ENCODE results near the gene LRCOL1.

Gene LRCOL1

DNA sequence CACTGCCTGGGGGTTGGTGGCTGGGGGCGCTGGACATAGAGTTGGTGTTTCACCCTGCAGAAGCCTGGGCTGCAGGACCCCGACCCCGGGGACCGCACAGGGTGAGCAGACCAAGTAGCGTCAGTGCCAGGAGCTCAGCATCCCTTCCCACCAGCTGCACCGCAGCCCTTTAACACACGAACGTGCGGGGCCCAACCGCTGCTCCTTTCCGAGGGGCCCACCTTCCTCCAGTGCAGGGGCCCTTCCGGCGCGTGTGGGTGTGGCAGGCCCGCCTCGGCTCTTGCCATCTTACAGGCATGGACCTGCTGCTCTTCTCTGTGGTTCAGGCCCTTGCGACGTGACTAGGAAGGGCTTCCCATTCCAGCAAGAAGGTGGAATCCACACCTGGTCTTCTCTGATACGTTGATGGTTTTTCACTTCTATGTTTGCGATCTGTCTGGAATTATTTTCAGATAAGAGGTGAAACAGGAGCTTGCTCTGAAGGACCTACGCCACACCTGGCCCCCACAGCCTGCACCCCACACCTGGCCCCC lies 47.8 kb downstream of the LRCOL1 start:
- no peak for DNase-seq

DNA sequence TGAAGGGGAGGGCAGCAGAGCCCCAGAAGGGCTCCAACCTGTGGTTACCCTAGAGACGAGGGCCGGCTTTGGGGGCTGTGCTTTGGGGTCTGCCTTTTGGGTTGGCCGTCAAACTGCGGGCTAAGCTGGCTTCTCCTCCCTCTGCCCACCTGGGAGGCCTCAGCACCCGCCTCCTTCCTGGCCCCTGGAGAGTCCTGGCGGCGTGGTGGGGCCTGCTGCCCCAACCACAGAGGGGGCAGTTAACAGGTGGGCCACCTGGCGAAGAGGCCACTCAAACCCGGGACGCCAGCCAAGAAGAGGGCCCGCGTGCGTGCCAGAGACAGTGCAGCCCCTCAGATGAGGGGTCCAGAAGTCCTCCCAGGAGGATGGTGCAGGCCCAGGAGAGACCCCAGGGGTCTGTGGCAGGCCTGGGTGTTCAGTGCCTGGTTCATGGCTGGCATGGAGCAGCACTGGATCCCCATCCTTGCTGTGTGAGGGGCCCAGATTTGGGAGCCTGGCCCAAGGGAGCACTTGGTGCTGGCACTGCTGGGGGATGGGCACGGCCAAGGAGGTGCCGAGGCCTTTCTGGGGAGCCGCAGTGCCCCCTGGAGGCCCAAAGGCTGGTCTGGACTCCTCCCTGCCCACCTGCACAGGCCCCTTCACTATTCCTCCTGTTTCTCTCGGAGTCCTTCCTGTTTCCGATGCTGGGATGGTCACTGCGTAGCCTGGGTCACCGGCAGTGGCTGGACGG lies 48.8 kb downstream of the LRCOL1 start:
- DNase-seq: no peak

DNA sequence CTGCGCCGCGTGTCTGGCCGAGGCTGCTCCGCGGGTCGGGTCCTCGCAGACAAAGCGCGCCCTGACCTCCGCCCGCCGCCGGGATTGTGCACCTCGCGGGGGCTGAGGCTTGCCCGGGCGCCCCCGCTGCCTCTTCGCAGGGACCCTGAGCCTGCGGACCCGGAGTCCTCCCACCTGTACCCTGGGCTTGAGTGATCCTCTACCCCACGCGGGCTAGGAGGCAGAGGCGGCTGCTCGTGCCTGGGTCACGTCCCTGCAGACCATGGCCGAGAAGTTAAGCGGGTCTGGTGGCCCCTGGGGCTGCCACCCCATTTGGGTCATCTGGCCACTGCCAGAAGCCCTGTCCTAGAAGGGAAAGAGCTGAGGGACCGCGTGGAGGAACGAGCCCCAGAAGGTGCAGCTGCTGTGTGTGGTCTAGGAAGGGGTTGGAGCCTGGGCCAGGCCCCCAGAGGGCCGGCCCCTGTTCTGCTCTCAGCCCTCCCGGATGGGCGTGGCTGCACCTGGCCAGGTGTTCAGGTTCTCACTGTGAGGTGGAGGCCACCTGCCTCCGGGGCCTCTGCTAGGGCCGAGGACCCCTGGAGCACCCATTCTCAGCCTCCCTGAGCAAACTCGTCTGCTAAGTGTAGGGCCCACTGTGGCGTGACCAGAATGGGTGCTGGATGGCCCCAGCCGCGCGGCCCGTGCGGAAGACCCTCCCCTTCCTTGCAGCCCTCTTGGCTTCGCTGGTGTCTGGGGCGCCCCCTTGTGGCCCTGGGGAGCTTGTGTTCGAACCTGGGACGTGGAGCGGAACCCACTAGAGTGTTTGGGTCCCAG lies 49.6 kb downstream of the LRCOL1 start:
- peak; percentile 65 to 74 for DNase-seq

- DNase-seq: no peak
These were observed 50.1 kb downstream of the LRCOL1 start for GRCh38 chr12:132560364-132560613.

- DNase-seq: peak; percentile 20 to 32
These were observed 50.6 kb downstream of the LRCOL1 start for GRCh38 chr12:132559652-132560363.

DNA sequence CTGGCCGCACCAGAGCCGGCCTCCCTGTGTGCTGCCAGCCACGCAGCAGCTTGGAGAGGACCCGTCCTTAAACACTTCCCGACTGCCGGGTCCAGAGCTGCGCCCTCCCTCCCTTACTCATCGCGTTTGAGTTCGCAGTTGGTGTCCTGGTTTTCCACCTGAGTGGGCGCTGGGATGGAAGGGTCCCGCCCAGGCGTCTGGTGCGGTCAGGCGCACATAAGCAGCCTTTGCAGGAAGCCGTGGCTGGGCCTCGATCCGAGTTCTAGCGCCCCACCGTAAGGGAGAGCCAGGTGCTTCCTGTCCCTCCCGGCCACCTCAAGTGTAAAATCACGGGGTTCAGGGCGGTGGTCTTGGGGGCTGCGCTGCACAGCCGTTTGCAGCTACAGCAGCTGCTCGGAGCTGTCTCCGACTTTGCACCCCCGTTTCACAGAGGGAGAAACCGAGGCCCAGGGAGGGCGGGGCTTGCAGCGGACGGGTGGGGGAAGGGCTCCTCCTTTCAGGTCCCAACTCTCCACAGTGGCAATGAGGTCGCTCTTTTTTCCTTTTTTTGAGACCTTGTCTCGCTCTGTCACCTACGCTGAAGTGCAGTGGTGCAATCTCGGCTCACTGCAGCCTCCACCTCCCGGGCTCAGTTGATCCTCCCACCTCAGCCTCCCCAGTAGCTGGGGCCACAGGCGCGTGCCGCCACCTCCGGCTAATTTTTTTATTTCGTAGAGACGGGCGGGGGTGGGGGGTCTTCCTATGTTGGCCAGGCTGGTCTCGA lies 51.3 kb downstream of the LRCOL1 start:
- peak in 1 of 2 donors; percentile 45 for DNase-seq

DNA sequence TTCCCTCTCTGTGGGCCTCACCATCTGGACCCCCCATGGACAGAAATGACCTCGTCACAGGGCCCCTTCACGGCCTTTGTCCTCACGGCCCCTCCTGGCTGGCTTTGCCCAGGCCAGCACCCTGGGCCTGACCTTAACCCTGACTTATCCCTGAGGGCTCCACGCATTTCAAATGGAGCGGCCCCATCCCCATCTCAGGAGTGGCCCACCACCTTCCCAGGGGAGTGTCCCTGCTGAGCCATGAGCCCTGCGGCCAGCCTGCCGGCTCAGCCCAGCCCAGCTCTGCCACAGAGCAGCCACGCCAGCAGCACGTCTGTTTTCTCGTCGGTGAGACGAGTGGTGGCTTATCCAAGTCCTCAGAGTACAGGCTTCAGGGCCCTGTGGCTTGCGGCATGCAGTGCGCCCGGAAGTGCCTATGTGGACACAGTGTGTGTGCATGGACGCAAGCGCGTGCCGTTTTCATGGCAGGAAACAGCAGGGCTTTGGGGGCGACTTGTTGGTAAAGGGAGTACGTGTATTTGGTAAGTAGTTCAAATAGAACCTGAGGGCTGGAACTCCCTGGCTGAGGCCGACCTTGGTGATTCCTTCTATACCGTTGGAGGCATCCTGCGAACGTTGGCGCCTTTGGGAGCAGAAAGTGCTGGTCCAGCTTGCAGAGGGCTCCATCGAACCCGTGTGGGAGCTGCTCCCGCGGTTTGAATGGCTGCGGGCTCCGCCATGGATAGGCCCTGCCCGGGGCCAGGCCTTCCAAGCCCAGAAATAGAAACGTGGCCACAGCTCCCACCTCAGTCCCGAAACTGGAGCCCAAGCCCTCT lies 52.1 kb downstream of the LRCOL1 start:
- no peak for DNase-seq

- DNase-seq: no peak
These were observed 52.9 kb downstream of the LRCOL1 start for GRCh38 chr12:132557291-132558015.

- no peak for DNase-seq
These were observed 53.6 kb downstream of the LRCOL1 start for GRCh38 chr12:132556801-132557200.

- no peak for DNase-seq
These were observed 54.2 kb downstream of the LRCOL1 start for GRCh38 chr12:132556216-132556615.

DNA sequence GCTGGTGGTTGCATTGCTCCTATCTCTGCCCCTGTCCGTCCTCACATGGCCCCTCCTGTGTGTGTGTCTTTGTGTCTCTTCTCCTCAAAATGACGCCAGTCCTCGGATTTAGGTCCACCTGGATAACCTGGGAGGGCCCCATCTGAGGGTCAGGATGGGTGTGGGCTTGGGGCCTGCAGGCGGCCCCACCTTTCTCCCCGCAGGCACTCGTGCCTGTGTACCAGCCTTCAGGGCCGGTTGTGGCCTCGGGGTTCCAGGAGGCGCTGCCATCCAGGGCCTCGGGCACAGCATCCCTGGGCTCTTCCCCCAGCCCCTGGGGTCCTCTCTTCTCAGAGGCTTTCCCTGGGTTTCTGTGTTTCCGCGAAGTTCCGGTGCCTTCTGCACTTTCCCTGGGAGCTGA lies 54.7 kb downstream of the LRCOL1 start:
- no peak for DNase-seq

DNA sequence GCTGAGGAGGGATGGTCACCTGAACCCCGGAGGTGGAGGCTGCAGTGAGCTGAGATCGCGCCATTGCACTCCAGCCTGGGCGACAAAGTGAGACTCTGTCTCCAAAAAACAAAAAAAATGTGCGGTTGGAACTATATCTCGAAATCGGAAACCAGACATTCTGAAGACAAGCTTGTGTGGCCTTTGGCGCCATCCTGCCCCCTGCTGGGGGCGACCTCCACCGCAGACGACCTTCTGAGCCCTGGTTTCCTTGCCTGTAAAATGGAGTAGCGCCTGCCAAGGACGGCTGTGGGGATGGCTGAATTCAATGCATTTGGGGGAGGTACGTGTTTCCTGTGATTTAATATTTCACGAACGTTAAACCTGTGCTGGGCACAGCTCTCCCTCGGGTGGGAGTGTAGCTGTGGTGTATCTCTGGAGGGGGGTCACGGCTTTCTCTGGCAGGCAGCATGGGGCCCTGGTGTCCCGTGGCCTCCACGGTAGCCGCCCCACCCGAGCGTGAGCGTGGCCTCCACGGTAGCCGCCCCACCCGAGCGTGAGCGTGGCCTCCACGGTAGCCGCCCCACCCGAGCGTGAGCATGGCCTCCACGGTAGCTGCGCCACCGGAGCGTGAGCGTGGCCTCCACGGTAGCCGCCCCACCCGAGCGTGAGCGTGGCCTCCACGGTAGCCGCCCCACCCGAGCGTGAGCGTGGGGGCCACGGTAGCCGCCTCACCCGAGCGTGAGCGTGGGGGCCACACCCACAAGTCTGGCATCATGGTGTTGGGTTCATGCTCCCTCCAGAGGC lies 55.3 kb downstream of the LRCOL1 start:
- no peak for DNase-seq
